ENCODE results near the gene CSNK2A1.

GRCh38 chr20:546353-546752 is 2.8 kb upstream of the CSNK2A1 start:
- TF ChIP-seq CTCF (conservative IDR thresholded peaks at IDR 0.05 in 1 of 2, IDR thresholded peaks at IDR 0.05 in 1 of 2; ENCODE audit: extremely low read depth in 1 of 2, insufficient read depth in 1 of 2, low read depth in 1 of 2, low read length in 2 of 2) (no peak), EZH2 (IDR thresholded peaks at IDR 0.05; ENCODE audit: borderline replicate concordance, low read length) (no peak)

Data from mammary epithelial cell (primary cell).